NAMALWA (cell line): ENCODE results near the gene MEI1.
"Not testable (repeated sequence)": the region's sequence is repeated elsewhere in the genome, so short reads cannot be mapped to it uniquely, and the experiment has no call there.

Experiments
- DNase-seq: peaks from one replicate; pipeline ENCODE4 v3.0.0-alpha.2; 2015; ENCODE audit warnings: low spot score

The MEI1 gene

GRCh38 chr22:41683052-41683451 is 16.3 kb upstream of the MEI1 start:
- peak; percentile 46 for DNase-seq

GRCh38 chr22:41683616-41684015 is 15.7 kb upstream of the MEI1 start:
- DNase-seq, result no peak

GRCh38 chr22:41684194-41684593 is 15.1 kb upstream of the MEI1 start:
- DNase-seq, result no peak

GRCh38 chr22:41686890-41687289 is 12.4 kb upstream of the MEI1 start:
- not testable (repeated sequence) for DNase-seq

- peak; percentile 61 for DNase-seq
These were observed 11.4 kb upstream of the MEI1 start for GRCh38 chr22:41687901-41688364.

GRCh38 chr22:41688365-41689211 is 10.7 kb upstream of the MEI1 start, which contains the start of gene SNU13:
SNU13 (minus strand) TSS chr22:41688867; CDS start chr22:41688796, 71 bp downstream.
- DNase-seq, result peak; percentile 97

GRCh38 chr22:41690476-41690875 is 8.8 kb upstream of the MEI1 start:
- no peak for DNase-seq

- DNase-seq, result no peak
These were observed 4.1 kb upstream of the MEI1 start for GRCh38 chr22:41695211-41695610.

- no peak for DNase-seq
These were observed 2.6 kb upstream of the MEI1 start for GRCh38 chr22:41696703-41697102.

- peak; percentile 91 for DNase-seq
These were observed 2.1 kb upstream of the MEI1 start for GRCh38 chr22:41697126-41697775.

- DNase-seq, result no peak
These were observed 733 bp downstream of the MEI1 start for GRCh38 chr22:41700108-41700364.

- no peak for DNase-seq
These were observed 3.5 kb downstream of the MEI1 start for GRCh38 chr22:41702763-41703162.

- no peak for DNase-seq
These were observed 10.0 kb downstream of the MEI1 start for GRCh38 chr22:41709341-41709740.

- DNase-seq, result no peak
These were observed 13.7 kb downstream of the MEI1 start for GRCh38 chr22:41713004-41713403.

GRCh38 chr22:41722496-41722895 is 23.2 kb downstream of the MEI1 start:
- DNase-seq, result no peak

GRCh38 chr22:41725510-41726110 is 26.3 kb downstream of the MEI1 start:
- DNase-seq, result no peak

GRCh38 chr22:41731609-41732008 is 32.3 kb downstream of the MEI1 start:
- DNase-seq, result no peak

- DNase-seq, result peak; percentile 36
These were observed 32.9 kb downstream of the MEI1 start for GRCh38 chr22:41732096-41732772.

- not testable (repeated sequence) for DNase-seq
These were observed 33.9 kb downstream of the MEI1 start for GRCh38 chr22:41733241-41733640.

GRCh38 chr22:41739576-41739975 is 40.3 kb downstream of the MEI1 start:
- DNase-seq, result no peak

- no peak for DNase-seq
These were observed 43.6 kb downstream of the MEI1 start for GRCh38 chr22:41742918-41743317.

- no peak for DNase-seq
These were observed 46.7 kb downstream of the MEI1 start for GRCh38 chr22:41745968-41746367.
